GM12878 (cell line): Measurements from ENCODE around the gene CELSR1. TPM values are rescaled to one million over a fixed set of nuclear protein-coding genes. Genes with fewer than 3 reads are reported as not detected.

Experiments
- ATAC-seq: fragments of 200-7000 bp; cut with Tn5 transposase; 3 replicates; pipeline ENCODE4 v1.9.1; 2020; ENCODE audit warnings: mild to moderate bottlenecking, moderate library complexity
- BruUV-seq: library from RNA; stranded (reverse); fragments of 400-500 nt; replicated peaks from 2 replicates; lab custom pipeline; 2021; lab: Mats Ljungman, UMichigan
- CTCF ChIA-PET: fragments of 300-600 bp; sonication (Branson Sonifier 250); formaldehyde crosslinking; extraction: SDS; loops from one replicate; lab custom pipeline; 2021; ENCODE audit warnings: inconsistent platforms; lab: Yijun Ruan, JAX
- POLR2A ChIA-PET: fragments of 350-600 bp; formaldehyde crosslinking; extraction: SDS; loops from one replicate; lab custom pipeline; 2021; ENCODE audit warnings: inconsistent platforms; lab: Charles Lee
- RAD21 ChIA-PET: fragments of 300-600 bp; sonication (Branson Sonifier 250); formaldehyde crosslinking; loops from one replicate; lab custom pipeline; 2023; ENCODE audit warnings: antibody characterized with exemption; ENCODE audit not compliant: unreplicated experiment; lab: Charles Lee
- SMC1A ChIA-PET: fragments of 300-600 bp; sonication (Branson Sonifier 250); formaldehyde crosslinking; loops from one replicate; lab custom pipeline; 2023; ENCODE audit not compliant: unreplicated experiment, uncharacterized antibody; lab: Charles Lee
- DNase-seq: peaks from one replicate; pipeline ENCODE4 v3.0.0-alpha.2; 2011; ENCODE audit warnings: low read depth, low spot score
- FAIRE-seq: peaks from 3 replicates; lab custom pipeline; 2011; peaks lifted over from hg19 to GRCh38; lab: Jason Lieb, UNC
- H2AFZ ChIP-seq: 2 replicates; pipeline ENCODE4 v1.6.0; 2011; ENCODE audit warnings: low read depth, low read length, control low read depth; ENCODE audit not compliant: control insufficient read depth
- H3K27ac ChIP-seq: 2 replicates; pipeline ENCODE4 v1.5.1; 2011; ENCODE audit warnings: control low read depth; ENCODE audit not compliant: control insufficient read depth, insufficient read depth
- H3K27me3 ChIP-seq, 2 experiments: replicated peaks in 1 of 2; 2 replicates each; pipeline versions ENCODE4 v1.6.0 to v1.6.1; 2011; ENCODE audit warnings: low read length in 1 of 2; ENCODE audit not compliant: control insufficient read depth in 2 of 2, insufficient read depth in 2 of 2
- H3K36me3 ChIP-seq, 2 experiments: 2 replicates each; pipeline ENCODE4 v1.5.1; 2011; ENCODE audit warnings: low read length in 1 of 2; ENCODE audit not compliant: control insufficient read depth in 2 of 2, insufficient read depth in 2 of 2
- H3K4me1 ChIP-seq: 2 replicates; pipeline ENCODE4 v1.6.1; 2011; ENCODE audit warnings: mild to moderate bottlenecking, low read length, moderate library complexity, mixed read lengths; ENCODE audit not compliant: control insufficient read depth, insufficient read depth
- H3K4me2 ChIP-seq: 2 replicates; pipeline ENCODE4 v1.6.0; 2011; ENCODE audit warnings: control low read depth; ENCODE audit not compliant: control insufficient read depth, insufficient read depth
- H3K4me3 ChIP-seq: fragments of 200-600 bp; sonication (generic); 2 replicates; pipeline ENCODE4 v1.5.1; 2016
- H3K79me2 ChIP-seq: 2 replicates; pipeline ENCODE4 v1.6.0; 2011; ENCODE audit warnings: low read length; ENCODE audit not compliant: control insufficient read depth, insufficient read depth
- H3K9ac ChIP-seq: 2 replicates; pipeline ENCODE4 v1.8.0; 2011; ENCODE audit warnings: low read length, control low read depth, mixed read lengths; ENCODE audit not compliant: control insufficient read depth, insufficient read depth
- H3K9me3 ChIP-seq: replicated peaks from 3 replicates; pipeline ENCODE4 v1.5.1; 2011; ENCODE audit warnings: mild to moderate bottlenecking, low read length; ENCODE audit not compliant: control insufficient read depth, insufficient read depth
- H4K20me1 ChIP-seq: 2 replicates; pipeline ENCODE4 v1.6.0; 2011; ENCODE audit not compliant: control insufficient read depth, insufficient read depth
- BHLHE40 ChIP-seq, 2 experiments: fragments of 450-650 bp in 1 of 2; IDR thresholded peaks; 2 replicates each; pipeline ENCODE4 v1.6.1; 2011 to 2017; ENCODE audit warnings: low read depth in 2 of 2, borderline replicate concordance in 1 of 2, improper control_type of control experiment in 1 of 2, low read length in 1 of 2, mild to moderate bottlenecking in 1 of 2
- CBX5 ChIP-seq: sonication (generic); IDR thresholded peaks from 2 replicates; pipeline ENCODE4 v1.6.1; 2016; ENCODE audit warnings: low read depth, moderate library complexity, mild to moderate bottlenecking, inconsistent platforms
- CHD2 ChIP-seq: IDR thresholded peaks from 2 replicates; pipeline ENCODE4 v1.6.1; 2011; ENCODE audit warnings: low read depth, low read length, improper control_type of control experiment, borderline replicate concordance
- MEF2B ChIP-seq: fragments of 450-650 bp; IDR thresholded peaks from 2 replicates; pipeline ENCODE4 v1.6.1; 2018; ENCODE audit warnings: mild to moderate bottlenecking, moderate library complexity; ENCODE audit not compliant: partially characterized antibody, poor library complexity, severe bottlenecking
- NR2F1 ChIP-seq: fragments of 450-650 bp; conservative IDR thresholded peaks from 2 replicates; pipeline ENCODE4 v1.6.1; 2017; ENCODE audit warnings: mild to moderate bottlenecking
- PKNOX1 ChIP-seq: fragments of 450-650 bp; IDR thresholded peaks from 2 replicates; pipeline ENCODE4 v1.6.1; 2016; ENCODE audit warnings: mild to moderate bottlenecking
- RAD51 ChIP-seq: fragments of 450-650 bp; IDR thresholded peaks from 2 replicates; pipeline ENCODE4 v1.6.1; 2016; ENCODE audit warnings: moderate library complexity, mild to moderate bottlenecking, inconsistent platforms
- RB1 ChIP-seq: fragments of 450-650 bp; formaldehyde crosslinking; IDR thresholded peaks from 2 replicates; pipeline ENCODE4 v1.6.1; 2017; ENCODE audit warnings: mild to moderate bottlenecking, borderline replicate concordance
- RELA ChIP-seq: fragments of 450-650 bp; IDR thresholded peaks from 2 replicates; pipeline ENCODE4 v1.8.0; 2014; ENCODE audit warnings: borderline replicate concordance; ENCODE audit not compliant: partially characterized antibody
- SIX5 ChIP-seq: IDR thresholded peaks from 2 replicates; pipeline ENCODE4 v1.6.1; 2011; ENCODE audit warnings: mild to moderate bottlenecking, low read depth, low read length, moderate library complexity; ENCODE audit not compliant: severe bottlenecking
- TCF7 ChIP-seq: IDR thresholded peaks from 2 replicates; pipeline ENCODE4 v1.6.1; 2014; ENCODE audit warnings: antibody characterized with exemption, borderline replicate concordance
- WGBS: methylation state at CpG from one replicate; pipeline ENCODE4 v1.1.6; 2016; ENCODE audit warnings: low lambda C conversion rate; ENCODE audit not compliant: insufficient replicate concordance, insufficient coverage; ENCODE audit errors: missing lambda C conversion rate; 5-methylcytosine and 5-hydroxymethylcytosine counted together
- in situ Hi-C: fragments of 300-500 bp; cut with MboI; formaldehyde crosslinking; loops from 9 replicates; pipeline ENCODE4 v1.14.3; 2018; ENCODE audit warnings: mixed read lengths
- intact Hi-C: fragments of 100-400 bp; cut with micrococcal nuclease; formaldehyde crosslinking; loops from one replicate; pipeline ENCODE4 v1.14.2; 2022; ENCODE audit not compliant: unreplicated experiment
- polyA plus RNA-seq, 11 experiments: library from polyadenylated mRNA; depleted of rRNA in 4 of 11; unstranded in 6 of 11; stranded (reverse) in 5 of 11; fragments of >200 nt; fragmentation: Nextera tagmentation in 4 of 11; fragmentation: Illumina TruSeq in 1 of 11; extraction: Ambion mirVana in 4 of 11; extraction: Trizol in 1 of 11; gene quantifications; 1 replicate in 1 of 11; 2 replicates in 10 of 11; pipeline versions ENCODE4 v1.2.1 to v1.2.3, GENCODE V29; 2011 to 2016; ENCODE audit warnings: inconsistent platforms in 2 of 11, missing spikeins in 2 of 11, low read depth in 1 of 11
- total RNA-seq, 4 experiments: library from RNA; depleted of rRNA in 3 of 4; stranded (reverse); fragments of >200 nt in 3 of 4; fragmentation: Illumina TruSeq in 1 of 4; extraction: Trizol in 1 of 4; gene quantifications; 2 replicates each; pipeline versions ENCODE4 v1.2.1 to v1.2.3, GENCODE V29; 2013 to 2021
- TF ChIP-seq, protein P1 (sequence below): fragments of 450-650 bp; formaldehyde crosslinking; IDR thresholded peaks from 2 replicates; pipeline ENCODE4 v1.4.0; 2022; ENCODE audit warnings: mild to moderate bottlenecking, moderate library complexity
- TF ChIP-seq, protein P2 (sequence below): fragments of 450-650 bp; IDR thresholded peaks from 2 replicates; pipeline ENCODE4 v1.6.1; 2014; ENCODE audit warnings: mild to moderate bottlenecking
- TF ChIP-seq, protein P3 (sequence below): fragments of 450-650 bp; IDR thresholded peaks from 2 replicates; pipeline ENCODE4 v1.6.1; 2017; ENCODE audit warnings: mild to moderate bottlenecking, moderate library complexity

The CELSR1 gene
- total and polyA plus RNA-seq, 10 of the 15 experiments (the other 5 are each of a cell fraction or from before 2014, with no cell fraction given): 0.05 to 1.7 (median 0.35) TPM; not detected in 2

DNA sequence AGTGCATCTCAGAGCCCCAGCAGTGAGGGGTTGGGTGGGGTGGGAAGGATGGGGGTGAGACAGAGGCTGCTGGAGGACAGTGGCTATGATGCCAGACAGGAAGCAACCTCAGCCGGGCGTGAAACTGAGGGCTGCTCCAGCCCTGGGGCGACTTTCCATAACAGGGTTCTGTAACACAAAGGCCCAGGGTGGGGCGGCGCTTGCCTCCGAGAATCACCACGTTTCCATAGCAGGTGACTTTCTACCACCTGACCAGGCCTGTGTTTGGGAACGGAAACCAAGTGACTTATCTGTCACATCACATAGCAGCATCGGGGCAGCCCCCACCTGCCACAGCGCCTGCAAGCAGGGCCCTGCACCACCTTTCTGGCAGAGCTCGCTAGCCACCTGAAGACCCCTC lies 116.2 kb downstream of the CELSR1 start:
- Histone ChIP-seq H3K4me1 (peaks cover 11% of the 10 kb centered on the region), H2AFZ (no peak overlapping the region), H4K20me1 (no peaks in the 10 kb centered on the region), H3K27me3 (no peaks in the 10 kb centered on the region), H3K4me2 (peak overlapping the region; percentile 7; the same call in 1 of the 2 replicates), H3K4me3 (no peak overlapping the region), H3K79me2 (no peaks in the 10 kb centered on the region), H3K9me3 (no peaks in the 10 kb centered on the region), H3K9ac (no peak overlapping the region), H3K27ac (no peak overlapping the region), H3K36me3 (no peaks in the 10 kb centered on the region)
- CTCF ChIA-PET: interaction anchor here (1.5 kb wide), 1 partner anchor 53 kb away, joined by 3 read pairs; no protein-coding TSS in a partner anchor
- WGBS: 36% methylated on average over 11 of the region's 11 CpGs
- FAIRE-seq (no peak), ATAC-seq (peak; percentile 93), DNase-seq (peak; percentile 35)
- SMC1A ChIA-PET: interaction anchor here (0.6 kb wide), 1 partner anchor 10 kb away, joined by 3 read pairs; no protein-coding TSS in a partner anchor
- intact Hi-C loops: no loop called here
- in situ Hi-C loops: no loop called here
- POLR2A ChIA-PET: interaction anchor here (1.2 kb wide), 1 partner anchor 11 kb away, joined by 3 read pairs; no protein-coding TSS in a partner anchor
- RAD21 ChIA-PET: interaction anchor here (1.3 kb wide), 1 partner anchor 53 kb away, joined by 5 read pairs; no protein-coding TSS in a partner anchor
- BruUV-seq: no TSS peak
- TF ChIP-seq SIX5: no peak
- no peak for TF ChIP-seq RB1
- peak; percentile 92 for TF ChIP-seq RAD51
- TF ChIP-seq, protein P1, sequence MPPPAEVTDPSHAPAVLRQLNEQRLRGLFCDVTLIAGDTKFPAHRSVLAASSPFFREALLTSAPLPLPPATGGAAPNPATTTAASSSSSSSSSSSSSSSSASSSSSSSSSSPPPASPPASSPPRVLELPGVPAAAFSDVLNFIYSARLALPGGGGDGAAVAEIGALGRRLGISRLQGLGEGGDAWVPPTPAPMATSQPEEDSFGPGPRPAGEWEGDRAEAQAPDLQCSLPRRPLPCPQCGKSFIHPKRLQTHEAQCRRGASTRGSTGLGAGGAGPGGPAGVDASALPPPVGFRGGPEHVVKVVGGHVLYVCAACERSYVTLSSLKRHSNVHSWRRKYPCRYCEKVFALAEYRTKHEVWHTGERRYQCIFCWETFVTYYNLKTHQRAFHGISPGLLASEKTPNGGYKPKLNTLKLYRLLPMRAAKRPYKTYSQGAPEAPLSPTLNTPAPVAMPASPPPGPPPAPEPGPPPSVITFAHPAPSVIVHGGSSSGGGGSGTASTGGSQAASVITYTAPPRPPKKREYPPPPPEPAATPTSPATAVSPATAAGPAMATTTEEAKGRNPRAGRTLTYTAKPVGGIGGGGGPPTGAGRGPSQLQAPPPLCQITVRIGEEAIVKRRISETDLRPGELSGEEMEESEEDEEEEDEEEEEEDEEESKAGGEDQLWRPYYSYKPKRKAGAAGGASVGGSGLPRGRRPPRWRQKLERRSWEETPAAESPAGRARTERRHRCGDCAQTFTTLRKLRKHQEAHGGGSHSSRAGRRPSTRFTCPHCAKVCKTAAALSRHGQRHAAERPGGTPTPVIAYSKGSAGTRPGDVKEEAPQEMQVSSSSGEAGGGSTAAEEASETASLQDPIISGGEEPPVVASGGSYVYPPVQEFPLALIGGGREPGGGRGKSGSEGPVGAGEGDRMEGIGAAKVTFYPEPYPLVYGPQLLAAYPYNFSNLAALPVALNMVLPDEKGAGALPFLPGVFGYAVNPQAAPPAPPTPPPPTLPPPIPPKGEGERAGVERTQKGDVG: no peak
- TF ChIP-seq, protein P2, sequence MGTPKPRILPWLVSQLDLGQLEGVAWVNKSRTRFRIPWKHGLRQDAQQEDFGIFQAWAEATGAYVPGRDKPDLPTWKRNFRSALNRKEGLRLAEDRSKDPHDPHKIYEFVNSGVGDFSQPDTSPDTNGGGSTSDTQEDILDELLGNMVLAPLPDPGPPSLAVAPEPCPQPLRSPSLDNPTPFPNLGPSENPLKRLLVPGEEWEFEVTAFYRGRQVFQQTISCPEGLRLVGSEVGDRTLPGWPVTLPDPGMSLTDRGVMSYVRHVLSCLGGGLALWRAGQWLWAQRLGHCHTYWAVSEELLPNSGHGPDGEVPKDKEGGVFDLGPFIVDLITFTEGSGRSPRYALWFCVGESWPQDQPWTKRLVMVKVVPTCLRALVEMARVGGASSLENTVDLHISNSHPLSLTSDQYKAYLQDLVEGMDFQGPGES: no peak
- TF ChIP-seq TCF7: no peak
- TF ChIP-seq, protein P3, sequence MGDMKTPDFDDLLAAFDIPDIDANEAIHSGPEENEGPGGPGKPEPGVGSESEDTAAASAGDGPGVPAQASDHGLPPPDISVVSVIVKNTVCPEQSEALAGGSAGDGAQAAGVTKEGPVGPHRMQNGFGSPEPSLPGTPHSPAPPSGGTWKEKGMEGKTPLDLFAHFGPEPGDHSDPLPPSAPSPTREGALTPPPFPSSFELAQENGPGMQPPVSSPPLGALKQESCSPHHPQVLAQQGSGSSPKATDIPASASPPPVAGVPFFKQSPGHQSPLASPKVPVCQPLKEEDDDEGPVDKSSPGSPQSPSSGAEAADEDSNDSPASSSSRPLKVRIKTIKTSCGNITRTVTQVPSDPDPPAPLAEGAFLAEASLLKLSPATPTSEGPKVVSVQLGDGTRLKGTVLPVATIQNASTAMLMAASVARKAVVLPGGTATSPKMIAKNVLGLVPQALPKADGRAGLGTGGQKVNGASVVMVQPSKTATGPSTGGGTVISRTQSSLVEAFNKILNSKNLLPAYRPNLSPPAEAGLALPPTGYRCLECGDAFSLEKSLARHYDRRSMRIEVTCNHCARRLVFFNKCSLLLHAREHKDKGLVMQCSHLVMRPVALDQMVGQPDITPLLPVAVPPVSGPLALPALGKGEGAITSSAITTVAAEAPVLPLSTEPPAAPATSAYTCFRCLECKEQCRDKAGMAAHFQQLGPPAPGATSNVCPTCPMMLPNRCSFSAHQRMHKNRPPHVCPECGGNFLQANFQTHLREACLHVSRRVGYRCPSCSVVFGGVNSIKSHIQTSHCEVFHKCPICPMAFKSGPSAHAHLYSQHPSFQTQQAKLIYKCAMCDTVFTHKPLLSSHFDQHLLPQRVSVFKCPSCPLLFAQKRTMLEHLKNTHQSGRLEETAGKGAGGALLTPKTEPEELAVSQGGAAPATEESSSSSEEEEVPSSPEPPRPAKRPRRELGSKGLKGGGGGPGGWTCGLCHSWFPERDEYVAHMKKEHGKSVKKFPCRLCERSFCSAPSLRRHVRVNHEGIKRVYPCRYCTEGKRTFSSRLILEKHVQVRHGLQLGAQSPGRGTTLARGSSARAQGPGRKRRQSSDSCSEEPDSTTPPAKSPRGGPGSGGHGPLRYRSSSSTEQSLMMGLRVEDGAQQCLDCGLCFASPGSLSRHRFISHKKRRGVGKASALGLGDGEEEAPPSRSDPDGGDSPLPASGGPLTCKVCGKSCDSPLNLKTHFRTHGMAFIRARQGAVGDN: peak; percentile 89
- TF ChIP-seq RELA: no peak
- peak; percentile 68 to 85; a peak in 3 of 4 replicates for TF ChIP-seq BHLHE40 (IDR thresholded peaks at IDR 0.05; ENCODE audit: borderline replicate concordance in 1 of 2, low read depth in 2 of 2, low read length in 1 of 2)
- no peak for TF ChIP-seq NR2F1
- no peak for TF ChIP-seq CHD2
- TF ChIP-seq MEF2B: peak; percentile 53
- TF ChIP-seq PKNOX1: peak; percentile 73
- TF ChIP-seq CBX5: no peak
